Activated CD4-positive, alpha-beta T cell treated with anti-CD3 and anti-CD28 coated beads, Interleukin-2, amount 10 ng/mL, durations not matched to agents 7 days and 5 days (primary cell): ENCODE data around the gene NFS1. TPM values are rescaled to one million over a fixed set of nuclear protein-coding genes. Genes with fewer than 3 reads are reported as not detected.
"Not testable (repeated sequence)": the region's sequence is repeated elsewhere in the genome, so short reads cannot be mapped to it uniquely, and the experiment has no call there.

Experiments
- CTCF ChIA-PET: fragments of 350-600 bp; sonication (Branson Sonifier 250); formaldehyde crosslinking; loops from one replicate; lab custom pipeline; 2021; ENCODE audit warnings: antibody characterized with exemption; lab: Charles Lee
- POLR2A ChIA-PET: fragments of 350-600 bp; sonication (Branson Sonifier 250); formaldehyde crosslinking; loops from one replicate; lab custom pipeline; 2021; ENCODE audit warnings: antibody characterized with exemption; lab: Charles Lee
- DNase-seq: peaks from one replicate; pipeline ENCODE4 v3.0.0-alpha.2; 2020
- H3K27ac Mint-ChIP-seq: one replicate; pipeline ENCODE4 v1.8.0; 2021; ENCODE audit warnings: mild to moderate bottlenecking, moderate library complexity, mixed read lengths
- H3K27me3 Mint-ChIP-seq: one replicate; pipeline ENCODE4 v1.8.0; 2021; ENCODE audit warnings: mixed read lengths
- H3K36me3 Mint-ChIP-seq: one replicate; pipeline ENCODE4 v1.8.0; 2021; ENCODE audit warnings: low read depth, mixed read lengths
- H3K4me1 Mint-ChIP-seq: one replicate; pipeline ENCODE4 v1.8.0; 2021; ENCODE audit warnings: mixed read lengths
- H3K4me3 Mint-ChIP-seq: one replicate; pipeline ENCODE4 v1.8.0; 2021; ENCODE audit warnings: mild to moderate bottlenecking, moderate library complexity, mixed read lengths
- H3K9me3 Mint-ChIP-seq: one replicate; pipeline ENCODE4 v1.8.0; 2021; ENCODE audit warnings: mixed read lengths
- total RNA-seq, 2 experiments: library from RNA; stranded (reverse); gene quantifications; one replicate each; pipeline ENCODE4 v1.2.3, GENCODE V29; 2021

NFS1 gene
- 10 to 100 TPM; 33.2 to 36.6 TPM for total RNA-seq

- H3K27me3 Mint-ChIP-seq, result no peaks in the 10 kb centered on the region
- H3K4me1 Mint-ChIP-seq, result peaks cover 47% of the 10 kb centered on the region
- H3K4me3 Mint-ChIP-seq, result peak within 1 kb of the TSS; percentile 83
- peak; percentile 88 for DNase-seq
- H3K27ac Mint-ChIP-seq, result peak within 1 kb of the TSS; percentile 95
- CTCF ChIA-PET, result interaction anchor here (1.1 to 2.2 kb wide), 4 partner anchors 10 to 255 kb away, joined by 3 to 7 read pairs (median 6); partner anchors contain the start of gene SCAND1
- H3K36me3 Mint-ChIP-seq, result peaks cover 44% of the 10 kb centered on the region
- POLR2A ChIA-PET, result no interaction called here
- no peaks in the 10 kb centered on the region for H3K9me3 Mint-ChIP-seq
Observed at GRCh38 chr20:35699127-35699956, at the start of gene NFS1, which contains the start of gene ROMO1. Gene NFS1 (minus strand): TSS chr20:35699352. CDS start chr20:35699288, 64 bp downstream. Gene ROMO1 (plus strand): TSS chr20:35699405. CDS start chr20:35699633, 228 bp downstream.

- POLR2A ChIA-PET, result interaction anchor here (0.6 to 3.0 kb wide), 3 partner anchors 27 to 149 kb away, joined by 3 to 32 read pairs (median 6); partner anchors contain the start of gene PHF20
- H3K9me3 Mint-ChIP-seq, DNase-seq, H3K27me3 Mint-ChIP-seq: not testable (repeated sequence)
- H3K4me1 Mint-ChIP-seq, result peaks cover 26% of the 10 kb centered on the region
- H3K27ac Mint-ChIP-seq, result peak overlapping the region; percentile 100
- peak overlapping the region; percentile 91 for H3K4me3 Mint-ChIP-seq
- H3K36me3 Mint-ChIP-seq, result peaks cover 22% of the 10 kb centered on the region
- CTCF ChIA-PET, result interaction anchor here (0.9 to 4.0 kb wide), 4 partner anchors 14 to 78 kb away, joined by 3 to 17 read pairs (median 4); no protein-coding TSS in a partner anchor
Observed at GRCh38 chr20:35744492-35744841, 45.3 kb upstream of the NFS1 start.

GRCh38 chr20:35743693-35744491, 44.7 kb upstream of the NFS1 start:
- CTCF ChIA-PET, result interaction anchor here (0.9 to 4.0 kb wide), 7 partner anchors 14 to 210 kb away, joined by 3 to 25 read pairs (median 5); partner anchors contain the start of genes PHF20 and SCAND1
- DNase-seq, result no peak
- peaks cover 26% of the 10 kb centered on the region for H3K36me3 Mint-ChIP-seq
- H3K4me3 Mint-ChIP-seq, result peak overlapping the region; percentile 91
- POLR2A ChIA-PET, result interaction anchor here (0.6 to 3.0 kb wide), 7 partner anchors 25 to 210 kb away, joined by 3 to 32 read pairs (median 5); partner anchors contain the start of genes PHF20 and SPAG4
- peaks cover 29% of the 10 kb centered on the region for H3K4me1 Mint-ChIP-seq
- H3K9me3 Mint-ChIP-seq, result no peaks in the 10 kb centered on the region
- peak overlapping the region; percentile 100 for H3K27ac Mint-ChIP-seq
- no peaks in the 10 kb centered on the region for H3K27me3 Mint-ChIP-seq

GRCh38 chr20:35742741-35743523, 43.8 kb upstream of the NFS1 start:
- peak; percentile 32 for DNase-seq
- ChIA-PET POLR2A (interaction anchor here (0.6 to 3.0 kb wide), 10 partner anchors 26 to 459 kb away, joined by 3 to 32 read pairs (median 4); partner anchors contain the start of genes PHF20, SCAND1 and SPAG4), CTCF (interaction anchor here (0.6 to 4.0 kb wide), 16 partner anchors 8 to 211 kb away, joined by 3 to 25 read pairs (median 4); partner anchors contain the start of genes PHF20 and SCAND1)
- peak overlapping the region; percentile 100 for H3K27ac Mint-ChIP-seq
- peak overlapping the region; percentile 91 for H3K4me3 Mint-ChIP-seq
- peaks cover 35% of the 10 kb centered on the region for H3K36me3 Mint-ChIP-seq
- H3K27me3 Mint-ChIP-seq, result no peaks in the 10 kb centered on the region
- H3K4me1 Mint-ChIP-seq, result peaks cover 39% of the 10 kb centered on the region
- H3K9me3 Mint-ChIP-seq, result no peaks in the 10 kb centered on the region

DNA sequence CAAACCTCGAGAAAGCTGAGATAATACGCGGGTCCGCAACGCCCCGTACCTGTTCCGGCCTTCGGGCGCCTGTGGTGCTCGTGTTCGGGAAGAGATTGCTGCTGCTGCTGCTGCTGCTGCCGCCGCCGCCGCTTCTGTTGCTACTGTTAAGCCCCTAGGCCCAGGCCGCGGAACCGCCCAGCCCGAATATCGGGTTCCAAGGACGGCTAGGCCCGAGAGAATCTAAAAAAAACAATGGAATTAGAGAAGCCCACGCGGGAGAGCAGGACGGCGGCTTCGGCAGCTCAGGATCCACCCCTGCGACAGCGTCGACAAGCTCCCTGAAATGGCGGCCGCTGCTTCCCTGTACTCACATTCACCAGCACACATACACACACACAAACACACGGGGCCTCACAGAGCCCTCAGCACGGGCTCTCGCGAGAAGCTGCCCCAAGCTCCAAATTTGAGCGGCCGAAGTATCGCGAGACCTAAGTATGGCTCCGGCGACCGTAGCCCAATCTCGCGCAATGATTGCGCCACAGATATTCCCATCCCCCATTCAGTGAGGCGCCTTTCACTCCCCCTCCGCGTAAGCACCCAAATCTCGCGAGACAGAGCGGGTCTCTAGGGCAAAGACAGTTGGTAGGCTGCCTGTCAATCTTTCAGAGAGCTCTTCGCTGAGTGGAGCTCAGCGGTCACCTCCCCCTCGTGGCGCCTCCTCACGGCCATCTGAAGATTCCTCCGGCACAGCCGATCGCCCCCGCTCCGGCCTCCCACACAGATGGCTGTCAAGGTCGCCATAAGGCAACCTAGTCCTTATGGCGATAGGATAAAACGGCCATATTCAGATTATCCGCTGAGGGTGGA, 43.0 kb upstream of the NFS1 start, which contains the start of gene RBM39:
Gene RBM39 (minus strand): TSS at position 369 of the 849 bp plus-strand sequence. CDS start 1,386 bp downstream, outside the sequence.
- DNase-seq, result peak; percentile 100
- Mint-ChIP-seq H3K4me1 (peaks cover 40% of the 10 kb centered on the region), H3K4me3 (peak within 1 kb of the TSS; percentile 91), H3K27ac (peak within 1 kb of the TSS; percentile 100), H3K36me3 (peaks cover 38% of the 10 kb centered on the region), H3K27me3 (no peaks in the 10 kb centered on the region), H3K9me3 (no peaks in the 10 kb centered on the region)
- CTCF ChIA-PET, result interaction anchor here (0.6 to 4.0 kb wide), 16 partner anchors 9 to 212 kb away, joined by 3 to 25 read pairs (median 4); partner anchors contain the start of genes PHF20 and SCAND1
- POLR2A ChIA-PET, result interaction anchor here (0.6 to 3.0 kb wide), 14 partner anchors 9 to 1180 kb away, joined by 3 to 32 read pairs (median 5); partner anchors contain the start of genes PHF20, SCAND1 and SPAG4

GRCh38 chr20:35739294-35740163, 40.4 kb upstream of the NFS1 start:
- ChIA-PET POLR2A (interaction anchor here (0.6 to 1.0 kb wide), 5 partner anchors 29 to 146 kb away, joined by 3 to 4 read pairs (median 3); no protein-coding TSS in a partner anchor), CTCF (interaction anchor here (0.5 to 1.8 kb wide), 7 partner anchors 10 to 81 kb away, joined by 3 to 8 read pairs (median 3); partner anchors contain the start of gene PHF20)
- H3K36me3 Mint-ChIP-seq, result peaks cover 55% of the 10 kb centered on the region
- peaks cover 51% of the 10 kb centered on the region for H3K4me1 Mint-ChIP-seq
- H3K27ac Mint-ChIP-seq, result peak overlapping the region; percentile 100
- H3K9me3 Mint-ChIP-seq, result no peaks in the 10 kb centered on the region
- no peaks in the 10 kb centered on the region for H3K27me3 Mint-ChIP-seq
- H3K4me3 Mint-ChIP-seq, result peak overlapping the region; percentile 91
- no peak for DNase-seq

- ChIA-PET CTCF (interaction anchor here (0.6 to 1.8 kb wide), 3 partner anchors 30 to 109 kb away, joined by 4 to 8 read pairs (median 5); partner anchors contain the start of gene PHF20), POLR2A (interaction anchor here (1.0 kb wide), 1 partner anchor 120 kb away, joined by 4 read pairs; no protein-coding TSS in a partner anchor)
- Mint-ChIP-seq H3K27ac (peak overlapping the region; percentile 57), H3K9me3 (no peaks in the 10 kb centered on the region), H3K36me3 (peaks cover 63% of the 10 kb centered on the region), H3K27me3 (no peaks in the 10 kb centered on the region), H3K4me3 (peak overlapping the region; percentile 65), H3K4me1 (peaks cover 51% of the 10 kb centered on the region)
- DNase-seq, result no peak
Observed at GRCh38 chr20:35738410-35739179, 39.4 kb upstream of the NFS1 start.

DNA sequence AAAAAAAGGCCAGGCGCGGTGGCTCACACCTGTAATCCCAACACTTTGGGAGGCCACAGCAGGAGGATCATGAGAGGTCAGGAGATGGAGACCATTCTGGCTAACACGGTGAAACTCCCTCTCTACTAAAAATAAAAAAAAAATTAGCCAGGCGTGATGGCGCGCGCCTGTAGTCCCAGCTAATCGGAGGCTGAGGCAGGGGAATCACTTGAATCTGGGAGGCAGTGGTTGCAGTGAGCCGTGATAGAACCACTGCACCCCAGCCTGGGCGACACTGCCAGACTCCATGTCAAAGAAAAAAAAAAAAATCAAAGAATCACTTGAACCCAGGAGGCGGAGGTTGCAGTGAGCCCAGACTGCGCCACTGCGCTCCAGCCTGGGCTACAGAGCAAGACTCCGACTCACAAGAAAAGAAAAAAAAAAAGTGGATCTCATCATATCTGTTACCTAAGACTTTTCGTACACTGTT, 38.7 kb upstream of the NFS1 start:
- H3K27me3 Mint-ChIP-seq, result no peaks in the 10 kb centered on the region
- peak overlapping the region; percentile 57 for H3K27ac Mint-ChIP-seq
- peaks cover 51% of the 10 kb centered on the region for H3K4me1 Mint-ChIP-seq
- DNase-seq, result no peak
- no peaks in the 10 kb centered on the region for H3K9me3 Mint-ChIP-seq
- H3K4me3 Mint-ChIP-seq, result peak overlapping the region; percentile 65
- POLR2A ChIA-PET, result no interaction called here
- peaks cover 70% of the 10 kb centered on the region for H3K36me3 Mint-ChIP-seq
- CTCF ChIA-PET, result interaction anchor here (0.6 to 1.1 kb wide), 4 partner anchors 26 to 109 kb away, joined by 4 to 5 read pairs (median 4); no protein-coding TSS in a partner anchor

DNA sequence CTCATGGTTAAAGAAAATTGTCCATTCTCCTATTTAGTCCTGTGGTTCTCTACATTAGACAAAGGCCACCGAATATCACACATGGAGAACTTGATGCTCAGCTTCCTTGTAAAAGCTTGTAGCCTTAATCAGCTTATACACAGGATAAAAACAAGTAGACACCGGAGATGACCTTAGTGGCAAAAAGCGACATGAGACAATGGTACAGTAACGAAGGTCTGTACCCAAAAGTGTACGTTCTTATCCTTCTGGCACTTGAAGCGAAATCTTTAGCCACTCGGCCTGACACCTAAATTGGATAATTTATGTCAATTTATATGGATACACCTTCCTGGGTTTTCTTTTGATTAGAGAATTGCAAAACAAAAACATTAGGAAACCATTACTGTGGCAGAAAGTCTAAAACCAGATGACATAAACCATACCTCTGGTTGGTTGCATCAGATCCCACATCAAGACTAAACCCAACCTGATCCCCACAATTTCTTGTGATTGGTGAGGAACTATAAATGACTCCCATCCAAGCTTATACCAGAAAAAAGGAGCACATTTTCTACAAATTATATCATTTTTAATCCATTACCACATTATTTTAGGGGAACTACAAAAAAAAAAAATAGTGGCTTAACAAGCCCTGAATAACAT, 36.8 kb upstream of the NFS1 start:
- H3K4me3 Mint-ChIP-seq, result peak overlapping the region; percentile 29
- H3K4me1 Mint-ChIP-seq, result peaks cover 63% of the 10 kb centered on the region
- no peak for DNase-seq
- no peak overlapping the region for H3K27ac Mint-ChIP-seq
- CTCF ChIA-PET, result interaction anchor here (0.6 to 1.5 kb wide), 3 partner anchors 12 to 650 kb away, joined by 3 to 4 read pairs (median 4); no protein-coding TSS in a partner anchor
- H3K36me3 Mint-ChIP-seq, result peaks cover 74% of the 10 kb centered on the region
- no peaks in the 10 kb centered on the region for H3K9me3 Mint-ChIP-seq
- POLR2A ChIA-PET, result interaction anchor here (0.7 to 0.8 kb wide), 2 partner anchors 19 to 65 kb away, joined by 5 to 6 read pairs; no protein-coding TSS in a partner anchor
- H3K27me3 Mint-ChIP-seq, result no peaks in the 10 kb centered on the region
